HepG2 (cell line): ENCODE data around the gene CCT7. TPM values are rescaled to one million over a fixed set of nuclear protein-coding genes. Genes with fewer than 3 reads are reported as not detected.
A peak's percentile ranks its signal among the peaks of the same experiment; 100 is the strongest.

Source experiments
- ARID2 ChIP-seq: sonication (generic); formaldehyde crosslinking; IDR thresholded peaks from 2 replicates; pipeline ENCODE4 v1.8.1; 2022; ENCODE audit warnings: mild to moderate bottlenecking, missing genetic modification reagents, borderline replicate concordance
- ELF3 ChIP-seq: IDR thresholded peaks from 2 replicates; pipeline ENCODE4 v1.6.1; 2016; ENCODE audit warnings: missing genetic modification reagents, missing compliant biosample characterization
- FOXM1 ChIP-seq: sonication (generic); formaldehyde crosslinking; IDR thresholded peaks from 2 replicates; pipeline ENCODE4 v1.5.0; 2020; ENCODE audit warnings: missing genetic modification reagents
- FOXP1 ChIP-seq, 2 experiments: fragments of 450-650 bp in 1 of 2; IDR thresholded peaks; 2 replicates each; pipeline ENCODE4 v1.6.1; 2017 to 2018; ENCODE audit warnings: antibody characterized with exemption in 1 of 2
- MBNL3 ChIP-seq: fragments of 250-450 bp; sonication (Bioruptor Pico); conservative IDR thresholded peaks from 2 replicates; pipeline ENCODE4 v1.8.0; 2022; ENCODE audit warnings: mild to moderate bottlenecking, inconsistent platforms
- MXD4 ChIP-seq: IDR thresholded peaks from 2 replicates; pipeline ENCODE4 v1.6.1; 2016; ENCODE audit warnings: mild to moderate bottlenecking, missing biosample characterization, missing genetic modification reagents
- NFKB2 ChIP-seq: sonication (generic); formaldehyde crosslinking; IDR thresholded peaks from 2 replicates; pipeline ENCODE4 v1.4.0; 2020; ENCODE audit warnings: missing genetic modification reagents, borderline replicate concordance
- REXO4 ChIP-seq: sonication (generic); formaldehyde crosslinking; IDR thresholded peaks from 2 replicates; pipeline ENCODE4 v1.8.0; 2022; ENCODE audit warnings: missing genetic modification reagents, mild to moderate bottlenecking, borderline replicate concordance
- RFX1 ChIP-seq: fragments of 450-650 bp; IDR thresholded peaks from 2 replicates; pipeline ENCODE4 v1.6.1; 2017
- RXRB ChIP-seq: IDR thresholded peaks from 2 replicates; pipeline ENCODE4 v1.6.1; 2016; ENCODE audit warnings: borderline replicate concordance, missing genetic modification reagents, missing compliant biosample characterization
- SP5 ChIP-seq: IDR thresholded peaks from 2 replicates; pipeline ENCODE4 v1.6.1; 2016; ENCODE audit warnings: low read depth, borderline replicate concordance
- TFE3 ChIP-seq: IDR thresholded peaks from 2 replicates; pipeline ENCODE4 v1.6.1; 2016
- ZKSCAN1 ChIP-seq: fragments of 150-350 bp; IDR thresholded peaks from 2 replicates; pipeline ENCODE4 v1.6.1; 2014; ENCODE audit warnings: low read length
- ZNF282 ChIP-seq: fragments of 450-650 bp; IDR thresholded peaks from 2 replicates; pipeline ENCODE4 v1.6.1; 2018; ENCODE audit not compliant: partially characterized antibody
- ZNF383 ChIP-seq: sonication (generic); formaldehyde crosslinking; IDR thresholded peaks from 2 replicates; pipeline ENCODE4 v1.4.0; 2020; ENCODE audit warnings: missing genetic modification reagents, mild to moderate bottlenecking, borderline replicate concordance
- ZNF670 ChIP-seq: sonication (generic); formaldehyde crosslinking; IDR thresholded peaks from 2 replicates; pipeline ENCODE4 v1.8.0; 2022; ENCODE audit warnings: mild to moderate bottlenecking, missing genetic modification reagents, borderline replicate concordance
- ZNF713 ChIP-seq: sonication (generic); formaldehyde crosslinking; IDR thresholded peaks from 2 replicates; pipeline ENCODE4 v1.4.0; 2020; ENCODE audit warnings: mild to moderate bottlenecking, missing genetic modification reagents
- ZNF792 ChIP-seq: IDR thresholded peaks from 2 replicates; pipeline ENCODE4 v1.6.1; 2016
- ZSCAN12 ChIP-seq: sonication (generic); formaldehyde crosslinking; IDR thresholded peaks from 2 replicates; pipeline ENCODE4 v1.9.0; 2021; ENCODE audit warnings: mild to moderate bottlenecking, missing genetic modification reagents
- polyA plus RNA-seq, 8 experiments: library from polyadenylated mRNA; depleted of rRNA in 3 of 8; stranded (reverse) in 7 of 8; unstranded in 1 of 8; fragments of >200 nt; fragmentation: Illumina TruSeq in 4 of 8; extraction: Trizol in 4 of 8; gene quantifications; 2 replicates each; pipeline versions ENCODE4 v1.2.1 to v1.2.3, GENCODE V29; 2011 to 2016; ENCODE audit warnings: low read depth in 4 of 8, missing spikeins in 1 of 8, mixed read lengths in 1 of 8; ENCODE audit not compliant: insufficient read depth in 1 of 8
- total RNA-seq, 5 experiments: library from RNA; depleted of rRNA; stranded (reverse); fragments of >200 nt; fragmentation: Illumina TruSeq; extraction: Trizol; gene quantifications; 2 replicates each; pipeline ENCODE4 v1.2.3, GENCODE V29; 2016; ENCODE audit warnings: low read depth in 1 of 5
- TF ChIP-seq, protein P1 (sequence below): sonication (generic); formaldehyde crosslinking; IDR thresholded peaks from one replicate; pipeline ENCODE4 v1.5.1; 2020; ENCODE audit warnings: mild to moderate bottlenecking, missing genetic modification reagents; ENCODE audit errors: not compliant biosample characterization
- TF ChIP-seq, protein P2 (sequence below): sonication (generic); formaldehyde crosslinking; IDR thresholded peaks from 2 replicates; pipeline ENCODE4 v1.8.1; 2023; ENCODE audit warnings: missing genetic modification reagents, mild to moderate bottlenecking, borderline replicate concordance

The CCT7 gene
- total and polyA plus RNA-seq, 2 of the 13 experiments (the other 11 are each of a cell fraction or from before 2014, with no cell fraction given): 347 to 517 TPM

DNA sequence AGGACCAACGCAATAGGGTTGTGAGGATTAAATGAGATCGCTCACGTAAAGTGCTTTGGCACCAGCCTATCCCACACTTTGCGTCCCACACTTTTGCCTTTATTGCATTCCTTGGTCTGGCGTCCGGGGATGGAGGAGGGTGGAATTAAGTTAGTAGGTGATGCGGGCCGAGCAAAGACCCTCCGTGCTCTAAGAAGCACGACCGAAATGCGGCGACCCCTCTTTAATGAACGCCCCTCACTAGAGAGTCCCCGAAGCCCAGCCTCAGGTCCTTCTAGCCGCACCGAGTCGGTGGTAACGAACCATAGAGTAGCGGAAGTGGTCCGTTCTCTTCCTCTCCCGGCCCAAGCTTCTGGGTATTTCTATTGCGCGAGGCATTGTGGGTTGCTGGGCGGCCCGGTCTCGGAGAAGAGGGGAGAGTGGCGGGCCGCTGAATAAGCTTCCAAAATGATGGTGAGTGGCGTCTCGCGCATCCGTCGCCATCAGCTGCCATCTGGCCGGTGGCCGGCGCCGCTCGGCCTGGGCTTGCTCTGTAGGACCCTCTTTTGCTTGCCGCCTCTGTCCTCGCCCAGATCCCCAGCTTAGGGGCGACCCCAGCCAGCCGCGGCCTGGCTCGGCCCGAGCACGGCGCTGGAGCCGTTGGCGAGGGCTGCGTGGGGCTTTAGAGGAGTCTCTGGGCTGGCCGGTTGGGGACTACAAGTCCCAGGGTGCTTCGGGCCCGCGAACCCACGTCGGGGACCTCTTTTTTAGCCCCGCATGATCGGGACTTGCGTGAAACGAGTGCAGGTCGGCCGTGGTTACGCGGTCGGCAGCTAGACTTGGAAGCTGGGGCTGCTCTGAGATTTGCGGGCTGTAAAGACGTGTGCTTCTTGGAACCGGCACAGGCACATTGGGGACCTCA, at the start of gene CCT7 (continued):
- TF ChIP-seq RXRB (CRISPR knock-in tag): peak; percentile 50; the same call in 1 of the 2 replicates
- no peak for TF ChIP-seq ZNF282
- no peak for TF ChIP-seq FOXP1 (IDR thresholded peaks at IDR 0.05)
- TF ChIP-seq FOXP1 (CRISPR knock-in tag; IDR thresholded peaks at IDR 0.05): no peak
- TF ChIP-seq RFX1: peak; percentile 22; the same call in 1 of the 2 replicates
- TF ChIP-seq ZSCAN12 (CRISPR knock-in tag): peak; percentile 53; the same call in 1 of the 2 replicates
- TF ChIP-seq, protein P1, sequence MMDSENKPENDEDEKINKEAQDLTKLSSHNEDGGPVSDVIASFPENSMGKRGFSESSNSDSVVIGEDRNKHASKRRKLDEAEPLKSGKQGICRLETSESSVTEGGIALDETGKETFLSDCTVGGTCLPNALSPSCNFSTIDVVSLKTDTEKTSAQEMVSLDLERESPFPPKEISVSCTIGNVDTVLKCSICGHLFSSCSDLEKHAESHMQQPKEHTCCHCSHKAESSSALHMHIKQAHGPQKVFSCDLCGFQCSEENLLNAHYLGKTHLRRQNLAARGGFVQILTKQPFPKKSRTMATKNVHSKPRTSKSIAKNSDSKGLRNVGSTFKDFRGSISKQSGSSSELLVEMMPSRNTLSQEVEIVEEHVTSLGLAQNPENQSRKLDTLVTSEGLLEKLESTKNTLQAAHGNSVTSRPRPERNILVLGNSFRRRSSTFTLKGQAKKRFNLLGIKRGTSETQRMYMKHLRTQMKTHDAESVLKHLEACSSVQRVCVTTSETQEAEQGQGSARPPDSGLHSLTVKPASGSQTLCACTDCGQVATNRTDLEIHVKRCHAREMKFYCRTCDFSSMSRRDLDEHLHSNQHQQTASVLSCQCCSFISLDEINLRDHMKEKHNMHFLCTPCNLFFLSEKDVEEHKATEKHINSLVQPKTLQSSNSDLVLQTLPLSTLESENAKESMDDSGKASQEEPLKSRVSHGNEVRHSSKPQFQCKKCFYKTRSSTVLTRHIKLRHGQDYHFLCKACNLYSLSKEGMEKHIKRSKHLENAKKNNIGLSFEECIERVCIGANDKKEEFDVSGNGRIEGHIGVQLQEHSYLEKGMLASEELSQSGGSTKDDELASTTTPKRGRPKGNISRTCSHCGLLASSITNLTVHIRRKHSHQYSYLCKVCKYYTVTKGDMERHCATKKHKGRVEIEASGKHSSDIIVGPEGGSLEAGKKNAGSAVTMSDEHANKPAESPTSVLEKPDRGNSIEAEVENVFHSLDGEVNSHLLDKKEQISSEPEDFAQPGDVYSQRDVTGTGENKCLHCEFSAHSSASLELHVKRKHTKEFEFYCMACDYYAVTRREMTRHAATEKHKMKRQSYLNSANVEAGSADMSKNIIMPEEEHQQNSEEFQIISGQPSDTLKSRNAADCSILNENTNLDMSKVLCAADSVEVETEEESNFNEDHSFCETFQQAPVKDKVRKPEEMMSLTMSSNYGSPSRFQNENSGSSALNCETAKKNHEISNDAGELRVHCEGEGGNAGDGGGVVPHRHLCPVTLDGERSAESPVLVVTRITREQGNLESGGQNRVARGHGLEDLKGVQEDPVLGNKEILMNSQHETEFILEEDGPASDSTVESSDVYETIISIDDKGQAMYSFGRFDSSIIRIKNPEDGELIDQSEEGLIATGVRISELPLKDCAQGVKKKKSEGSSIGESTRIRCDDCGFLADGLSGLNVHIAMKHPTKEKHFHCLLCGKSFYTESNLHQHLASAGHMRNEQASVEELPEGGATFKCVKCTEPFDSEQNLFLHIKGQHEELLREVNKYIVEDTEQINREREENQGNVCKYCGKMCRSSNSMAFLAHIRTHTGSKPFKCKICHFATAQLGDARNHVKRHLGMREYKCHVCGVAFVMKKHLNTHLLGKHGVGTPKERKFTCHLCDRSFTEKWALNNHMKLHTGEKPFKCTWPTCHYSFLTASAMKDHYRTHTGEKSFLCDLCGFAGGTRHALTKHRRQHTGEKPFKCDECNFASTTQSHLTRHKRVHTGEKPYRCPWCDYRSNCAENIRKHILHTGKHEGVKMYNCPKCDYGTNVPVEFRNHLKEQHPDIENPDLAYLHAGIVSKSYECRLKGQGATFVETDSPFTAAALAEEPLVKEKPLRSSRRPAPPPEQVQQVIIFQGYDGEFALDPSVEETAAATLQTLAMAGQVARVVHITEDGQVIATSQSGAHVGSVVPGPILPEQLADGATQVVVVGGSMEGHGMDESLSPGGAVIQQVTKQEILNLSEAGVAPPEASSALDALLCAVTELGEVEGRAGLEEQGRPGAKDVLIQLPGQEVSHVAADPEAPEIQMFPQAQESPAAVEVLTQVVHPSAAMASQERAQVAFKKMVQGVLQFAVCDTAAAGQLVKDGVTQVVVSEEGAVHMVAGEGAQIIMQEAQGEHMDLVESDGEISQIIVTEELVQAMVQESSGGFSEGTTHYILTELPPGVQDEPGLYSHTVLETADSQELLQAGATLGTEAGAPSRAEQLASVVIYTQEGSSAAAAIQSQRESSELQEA: peak; percentile 65
- TF ChIP-seq SP5 (CRISPR knock-in tag): no peak
- peak; percentile 42 for TF ChIP-seq TFE3
- TF ChIP-seq MXD4: peak; percentile 89; the same call in 1 of the 2 replicates
- peak; percentile 75; the same call in 1 of the 2 replicates for TF ChIP-seq ZNF383
- TF ChIP-seq MBNL3 (CRISPR knock-in tag): no peak
- TF ChIP-seq ELF3 (CRISPR knock-in tag): peak; percentile 82; the same call in 1 of the 2 replicates
- TF ChIP-seq ARID2 (CRISPR knock-in tag): peak; percentile 84; the same call in 1 of the 2 replicates
- no peak for TF ChIP-seq REXO4 (CRISPR knock-in tag)
- TF ChIP-seq, protein P2, sequence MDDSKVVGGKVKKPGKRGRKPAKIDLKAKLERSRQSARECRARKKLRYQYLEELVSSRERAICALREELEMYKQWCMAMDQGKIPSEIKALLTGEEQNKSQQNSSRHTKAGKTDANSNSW (CRISPR knock-in tag): peak; percentile 79
- TF ChIP-seq ZNF670 (CRISPR knock-in tag): no peak; the same call in none of the 2 replicates
- no peak for TF ChIP-seq ZKSCAN1
- TF ChIP-seq ZNF792: peak; percentile 42; the same call in 1 of the 2 replicates
- TF ChIP-seq FOXM1 (CRISPR knock-in tag): no peak
- no peak for TF ChIP-seq ZNF713 (CRISPR knock-in tag)
- TF ChIP-seq NFKB2 (CRISPR knock-in tag): peak; percentile 96
